Right cardiac atrium (tissue), 5 donors: ENCODE results near the gene NCKAP5. TPM values are rescaled to one million over a fixed set of nuclear protein-coding genes. Genes with fewer than 3 reads are reported as not detected.

Experiments used
- ATAC-seq, 2 donors: fragments of 200-7000 bp; cut with Tn5 transposase; one replicate each; pipeline versions ENCODE4 v1.8.0 to v1.9.1; 2020; ENCODE audit warnings: moderate library complexity in 2 of 2, mild to moderate bottlenecking in 1 of 2
- DNase-seq, 3 donors: peaks; one replicate each; pipeline ENCODE4 v3.0.0-alpha.2; 2020
- H3K27ac ChIP-seq: one replicate; pipeline ENCODE4 v1.5.1; 2013; ENCODE audit warnings: mild to moderate bottlenecking, low read length, control low read depth, moderate library complexity
- H3K27me3 ChIP-seq: one replicate; pipeline ENCODE4 v1.6.1; 2013; ENCODE audit not compliant: control insufficient read depth, insufficient read depth
- H3K4me1 ChIP-seq: one replicate; pipeline ENCODE4 v1.6.1; 2013; ENCODE audit warnings: low read length; ENCODE audit not compliant: control insufficient read depth, insufficient read depth
- H3K4me3 ChIP-seq: one replicate; pipeline ENCODE4 v1.5.1; 2013; ENCODE audit warnings: low read length, control low read depth
- H3K9me3 ChIP-seq: one replicate; pipeline ENCODE4 v1.6.1; 2013; ENCODE audit warnings: low read length; ENCODE audit not compliant: control insufficient read depth
- WGBS: extraction: QIAGEN DNeasy Blood & Tissue Kit; methylation state at CpG from one replicate; pipeline ENCODE4 v1.1.7; 2013; 5-methylcytosine and 5-hydroxymethylcytosine counted together
- intact Hi-C, 4 donors: fragments of 100-400 bp; cut with DNase I; formaldehyde crosslinking; loops; one replicate each; pipeline versions ENCODE4 v1.11.0 to v1.14.0; 2022 to 2023
- polyA plus RNA-seq: library from polyadenylated mRNA; stranded (reverse); fragments of 200-250 nt; gene quantifications from one replicate; pipeline ENCODE4 v1.2.3, GENCODE V29; 2013
- total RNA-seq, 4 donors: library from RNA; stranded (reverse); fragmentation: NEBNext Ultra II Directional; extraction: Animal tissue kit (Norgen Biotek cat#: 25700); gene quantifications; one replicate each; pipeline ENCODE4 v1.2.1, GENCODE V29; 2021
- donor health status: healthy with polysubstance abuse.
- donor health status: DM: no; HTN: yes; CAD: no.
- donor health status: DM: no; HTN: no; CAD: no.
- donor health status: DM: no; HTN: yes; CAD: no; lungs with severe emphysema.
- donor health status: DM: yes; HTN: yes; CAD: no.

Gene NCKAP5
- total and polyA plus RNA-seq, 5 donors, result 3.8 to 11.1 (median 7.3) TPM

GRCh38 chr2:133420788-133421187 lies 147.5 kb downstream of the NCKAP5 start:
- Histone ChIP-seq H3K9me3 (no peaks in the 10 kb centered on the region), H3K27ac (no peak overlapping the region), H3K4me3 (no peak overlapping the region), H3K27me3 (no peaks in the 10 kb centered on the region), H3K4me1 (peaks cover 5% of the 10 kb centered on the region)
- WGBS, result 84% methylated on average over 6 of the region's 6 CpGs
- ATAC-seq (no peak), DNase-seq (no peak)
- intact Hi-C loops, result no loop called here

GRCh38 chr2:133418671-133419070 lies 149.6 kb downstream of the NCKAP5 start:
- Histone ChIP-seq H3K27me3 (no peaks in the 10 kb centered on the region), H3K4me3 (no peak overlapping the region), H3K27ac (no peak overlapping the region), H3K4me1 (peaks cover 9% of the 10 kb centered on the region), H3K9me3 (no peaks in the 10 kb centered on the region)
- intact Hi-C loops, result no loop called here
- no peak for ATAC-seq
- 71% methylated on average over 4 of the region's 4 CpGs for WGBS
- DNase-seq, result no peak

GRCh38 chr2:133418021-133418420 lies 150.2 kb downstream of the NCKAP5 start:
- H3K4me1 ChIP-seq, result peaks cover 9% of the 10 kb centered on the region
- H3K27ac ChIP-seq, result no peak overlapping the region
- DNase-seq (no peak), ATAC-seq (no peak)
- H3K4me3 ChIP-seq, result no peak overlapping the region
- H3K9me3 ChIP-seq, result no peaks in the 10 kb centered on the region
- no peaks in the 10 kb centered on the region for H3K27me3 ChIP-seq
- WGBS, result 83% methylated on average over 2 of the region's 2 CpGs
- intact Hi-C loops, result no loop called here

DNA sequence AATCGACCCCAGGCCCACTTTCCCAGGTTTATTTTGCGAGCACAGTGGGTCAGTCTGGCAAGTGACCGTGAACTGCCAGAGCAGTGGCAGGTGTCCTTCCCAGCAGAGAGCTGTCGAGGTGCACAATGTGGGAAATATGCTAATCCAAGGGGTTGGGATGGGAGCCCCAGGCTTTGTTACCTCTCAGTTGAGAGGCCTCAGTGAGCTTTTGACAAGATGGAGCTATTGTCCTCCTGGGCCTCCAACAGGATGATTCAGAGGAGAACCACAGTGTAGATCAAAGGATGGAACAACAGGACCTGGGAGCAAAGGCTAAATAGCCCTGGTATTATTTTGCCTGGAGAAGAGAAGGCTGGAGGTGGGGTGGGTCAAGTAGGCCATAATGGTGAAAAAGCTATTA lies 150.8 kb downstream of the NCKAP5 start:
- 84% methylated on average over 4 of the region's 4 CpGs for WGBS
- Histone ChIP-seq H3K27ac (no peak overlapping the region), H3K27me3 (no peaks in the 10 kb centered on the region), H3K9me3 (no peaks in the 10 kb centered on the region), H3K4me1 (peaks cover 9% of the 10 kb centered on the region), H3K4me3 (no peak overlapping the region)
- DNase-seq (no peak), ATAC-seq (no peak)
- intact Hi-C loops, result no loop called here

GRCh38 chr2:133416736-133417135 lies 151.5 kb downstream of the NCKAP5 start:
- Histone ChIP-seq H3K27me3 (no peaks in the 10 kb centered on the region), H3K27ac (no peak overlapping the region), H3K4me3 (no peak overlapping the region), H3K9me3 (no peaks in the 10 kb centered on the region), H3K4me1 (peaks cover 9% of the 10 kb centered on the region)
- no peak for DNase-seq
- no peak for ATAC-seq
- intact Hi-C loops, result no loop called here
- 59% methylated on average over 4 of the region's 4 CpGs for WGBS

DNA sequence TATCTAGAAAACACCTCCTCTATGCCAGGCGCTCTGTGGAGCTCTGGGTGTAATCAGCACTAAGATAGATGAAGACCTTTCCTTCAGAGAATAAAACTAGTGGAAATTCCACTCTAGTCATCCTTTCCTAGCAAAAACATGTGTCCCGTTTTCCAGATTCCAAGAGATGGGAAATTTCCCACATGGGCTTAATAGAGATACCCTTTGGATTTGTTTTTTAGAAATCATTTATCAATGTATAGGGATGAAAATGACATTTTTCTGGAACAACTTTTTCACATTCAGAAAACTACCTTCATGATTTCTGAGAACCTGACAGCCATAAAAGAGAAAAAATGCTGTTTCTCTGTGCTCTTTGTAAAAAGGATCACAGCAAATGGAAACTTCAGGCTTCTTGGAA lies 152.1 kb downstream of the NCKAP5 start:
- intact Hi-C loops, result no loop called here
- H3K27me3 ChIP-seq, result no peaks in the 10 kb centered on the region
- ATAC-seq (no peak), DNase-seq (no peak)
- no peak overlapping the region for H3K27ac ChIP-seq
- 50% methylated on average over 2 of the region's 2 CpGs for WGBS
- peaks cover 4% of the 10 kb centered on the region for H3K4me1 ChIP-seq
- H3K9me3 ChIP-seq, result no peaks in the 10 kb centered on the region
- H3K4me3 ChIP-seq, result no peak overlapping the region

DNA sequence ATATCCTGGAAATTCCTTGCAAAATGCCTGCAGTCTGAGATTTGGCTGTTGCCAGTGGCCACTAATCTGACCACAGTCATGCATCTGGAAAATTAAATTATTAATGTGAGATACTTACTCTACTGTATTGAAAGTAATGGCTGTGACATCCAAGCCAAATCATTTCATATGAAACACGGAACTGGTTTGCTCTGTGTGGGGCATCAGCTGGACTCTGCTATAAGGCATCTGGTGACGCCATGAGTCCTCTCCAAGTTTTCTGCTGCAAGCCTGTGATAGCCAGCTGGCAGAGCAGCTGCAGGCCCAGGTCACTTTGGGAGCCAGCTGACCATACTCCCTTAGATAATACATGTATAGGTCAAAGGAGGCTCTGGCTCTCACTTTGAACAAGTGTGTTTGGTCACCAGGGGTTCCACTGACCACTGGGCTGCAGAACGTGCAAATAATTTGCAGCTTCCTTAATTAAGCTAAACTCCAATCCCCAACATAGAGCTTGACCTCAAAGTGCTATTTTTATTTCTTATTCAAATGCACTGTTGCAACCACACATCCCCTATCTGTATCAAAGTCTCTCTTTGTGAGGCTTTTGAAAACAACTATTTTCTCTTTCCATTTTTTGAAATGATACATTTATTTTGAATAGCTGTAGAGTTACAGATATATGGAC lies 152.9 kb downstream of the NCKAP5 start:
- ATAC-seq (peak; percentile 81 to 88), DNase-seq (peak; percentile 17 to 61 (median 46))
- peaks cover 4% of the 10 kb centered on the region for H3K4me1 ChIP-seq
- no peaks in the 10 kb centered on the region for H3K9me3 ChIP-seq
- H3K27me3 ChIP-seq, result no peaks in the 10 kb centered on the region
- no peak overlapping the region for H3K4me3 ChIP-seq
- WGBS, result 35% methylated on average over 3 of the region's 3 CpGs
- intact Hi-C loops, result no loop called here
- H3K27ac ChIP-seq, result peak overlapping the region; percentile 31

GRCh38 chr2:133414486-133415209 lies 153.6 kb downstream of the NCKAP5 start:
- Histone ChIP-seq H3K9me3 (no peaks in the 10 kb centered on the region), H3K27ac (peak overlapping the region; percentile 31), H3K4me1 (peaks cover 4% of the 10 kb centered on the region), H3K27me3 (no peaks in the 10 kb centered on the region), H3K4me3 (no peak overlapping the region)
- intact Hi-C loops, result no loop called here
- no peak for ATAC-seq
- WGBS, result 83% methylated on average over 6 of the region's 6 CpGs
- no peak for DNase-seq

DNA sequence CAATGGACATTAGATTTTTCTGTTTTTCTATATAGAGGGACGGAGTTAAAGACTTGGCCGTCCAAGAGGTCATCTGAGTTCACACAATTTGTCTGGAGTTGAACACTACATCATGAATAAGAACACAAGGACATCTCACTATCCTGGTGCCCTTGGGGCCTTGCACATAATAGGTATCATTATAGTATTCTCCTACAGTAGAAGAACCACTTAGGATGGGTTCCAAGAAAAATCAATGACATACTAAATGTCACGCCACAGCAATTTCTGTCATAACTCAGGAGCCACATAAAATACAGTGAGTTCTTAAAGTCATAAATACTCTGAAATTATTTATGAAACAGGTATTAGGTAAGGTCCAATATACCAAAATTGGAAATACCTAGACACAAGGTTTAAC lies 154.4 kb downstream of the NCKAP5 start:
- intact Hi-C loops, result no loop called here
- no peak for ATAC-seq
- no peaks in the 10 kb centered on the region for H3K9me3 ChIP-seq
- no peak overlapping the region for H3K27ac ChIP-seq
- H3K27me3 ChIP-seq, result no peaks in the 10 kb centered on the region
- H3K4me1 ChIP-seq, result peaks cover 4% of the 10 kb centered on the region
- WGBS, result 87% methylated on average over 3 of the region's 3 CpGs
- DNase-seq, result no peak
- no peak overlapping the region for H3K4me3 ChIP-seq

- H3K27me3 ChIP-seq, result no peaks in the 10 kb centered on the region
- no peak overlapping the region for H3K4me3 ChIP-seq
- intact Hi-C loops, result no loop called here
- no peak for ATAC-seq
- DNase-seq, result no peak
- no peaks in the 10 kb centered on the region for H3K9me3 ChIP-seq
- no peak overlapping the region for H3K27ac ChIP-seq
- H3K4me1 ChIP-seq, result peaks cover 4% of the 10 kb centered on the region
Measured at GRCh38 chr2:133412694-133413093, 155.6 kb downstream of the NCKAP5 start.

DNA sequence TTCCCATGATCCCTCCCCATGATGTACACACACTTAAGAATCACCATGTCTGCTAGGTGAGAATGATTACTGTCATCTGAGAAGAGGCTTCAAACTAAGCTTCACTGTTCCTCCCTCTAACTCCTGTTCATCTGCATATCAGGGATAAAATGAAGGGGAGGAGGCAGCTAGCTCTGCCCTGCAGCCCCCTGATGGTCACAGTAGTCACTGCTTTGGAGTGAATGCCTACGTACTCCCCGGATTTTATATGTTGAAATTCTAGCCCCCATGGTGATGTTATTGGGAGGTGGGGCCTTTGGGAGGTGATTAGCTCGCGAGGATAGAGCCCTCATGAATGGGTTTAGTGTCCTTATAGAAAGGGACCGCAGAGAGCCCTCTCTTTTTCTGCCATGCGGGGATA lies 156.4 kb downstream of the NCKAP5 start:
- DNase-seq (no peak), ATAC-seq (no peak)
- H3K9me3 ChIP-seq, result no peaks in the 10 kb centered on the region
- peaks cover 4% of the 10 kb centered on the region for H3K4me1 ChIP-seq
- WGBS, result 83% methylated on average over 6 of the region's 6 CpGs
- H3K27me3 ChIP-seq, result no peaks in the 10 kb centered on the region
- intact Hi-C loops, result no loop called here
- no peak overlapping the region for H3K4me3 ChIP-seq
- H3K27ac ChIP-seq, result no peak overlapping the region
